Measurements from ENCODE around the gene GABBR2. TPM values are rescaled to one million over a fixed set of nuclear protein-coding genes. Genes with fewer than 3 reads are reported as not detected.

Gene GABBR2
- total and polyA plus RNA-seq, 2 of the 8 experiments (the other 6 are each of a cell fraction or from before 2014, with no cell fraction given) = 0.50 to 1.2 TPM

GRCh38 chr9:98413084-98413483, 295.7 kb downstream of the GABBR2 start:
- Histone ChIP-seq H4K91ac (replicated peaks; ENCODE audit: insufficient read length, low read length) (no peak overlapping the region), H3K4ac (replicated peaks; ENCODE audit: insufficient read length, low read depth, low read length) (no peak overlapping the region), H2BK120ac (replicated peaks; ENCODE audit: low read depth, low read length) (no peak overlapping the region), H3K18ac (ENCODE audit: extremely low read depth, low read length) (no peak overlapping the region), H3K23ac (ENCODE audit: insufficient read length) (no peak overlapping the region), H2BK20ac (ENCODE audit: low read length) (no peak overlapping the region), H3K9me3 (ENCODE audit: insufficient read depth in 2 of 2, low read depth in 1 of 2, low read length in 1 of 2) (no peaks in the 10 kb centered on the region), H3K14ac (ENCODE audit: insufficient read length) (no peak overlapping the region), H2AK5ac (ENCODE audit: low read depth, low read length) (no peak overlapping the region), H3K79me2 (ENCODE audit: control insufficient read depth in 1 of 2, insufficient read depth in 2 of 2, low read length in 2 of 2) (no peaks in the 10 kb centered on the region), H3K23me2 (ENCODE audit: low read depth, low read length) (no peaks in the 10 kb centered on the region), H2BK5ac (ENCODE audit: low read depth, low read length) (no peak overlapping the region), H3K9ac (replicated peaks in 1 of 4; ENCODE audit: extremely low read depth in 1 of 4, low read depth in 3 of 4, low read length in 3 of 4) (no peak overlapping the region), H3K36me3 (ENCODE audit: control insufficient read depth in 2 of 4, insufficient read depth in 4 of 4, low read length in 3 of 4) (no peaks in the 10 kb centered on the region), H2BK12ac (ENCODE audit: low read depth, low read length) (no peak overlapping the region), H3K27me3 (replicated peaks in 1 of 4; ENCODE audit: control insufficient read depth in 3 of 4, extremely low read depth in 1 of 4, insufficient read depth in 3 of 4, low read length in 3 of 4) (no peaks in the 10 kb centered on the region), H3K4me3 (ENCODE audit: extremely low read depth in 1 of 4, insufficient read depth in 2 of 4, low read depth in 3 of 4, low read length in 4 of 4) (0 out of 8 replicates have a peak overlapping the region, but pooled peaks of 1 of the 4 experiments have one; percentile 28), H2BK15ac (ENCODE audit: low read length) (no peak overlapping the region), H4K5ac (ENCODE audit: insufficient read length, low read depth, low read length) (no peak overlapping the region), H3K4me1 (replicated peaks in 1 of 4; ENCODE audit: control insufficient read depth in 3 of 4, insufficient read depth in 4 of 4, low read length in 3 of 4) (peaks cover 0 to 7% (median 3%) of the 10 kb centered on the region in 4 experiments; a peak in 5 of 7 replicates), H4K20me1 (replicated peaks in 1 of 2; ENCODE audit: control insufficient read depth in 1 of 2, insufficient read depth in 2 of 2, low read length in 2 of 2) (no peaks in the 10 kb centered on the region), H3K56ac (replicated peaks; ENCODE audit: insufficient read length, low read depth, low read length) (no peak overlapping the region), H2AFZ (ENCODE audit: low read length) (no peak overlapping the region), H3K27ac (ENCODE audit: low read depth, low read length) (no peak overlapping the region), H3K4me2 (ENCODE audit: insufficient read depth in 1 of 2, low read depth in 2 of 2, low read length in 2 of 2) (no peak overlapping the region), H3K79me1 (ENCODE audit: low read depth, low read length) (no peaks in the 10 kb centered on the region), H4K8ac (ENCODE audit: extremely low read depth, insufficient read depth, low read length) (no peak overlapping the region)
- FAIRE-seq (no peak), DNase-seq (ENCODE audit: low read depth in 1 of 2, low spot score in 2 of 2) (no peak)
- POLR2A ChIA-PET (ENCODE audit: partially characterized antibody) = no interaction called here
- CTCF ChIA-PET (ENCODE audit: partially characterized antibody) = interaction anchor here (0.6 to 2.3 kb wide), 2 partner anchors 34 to 98 kb away, joined by 4 to 10 read pairs; no protein-coding TSS in a partner anchor
- WGBS, 2 experiments (ENCODE audit: extremely low coverage in 1 of 2, insufficient coverage in 1 of 2, insufficient read length in 1 of 2, insufficient replicate concordance in 2 of 2, low coverage in 1 of 2, low lambda C conversion rate in 2 of 2, missing lambda C conversion rate in 1 of 2) = 82% methylated on average over 1 of the region's 1 CpG; no CpG with 5 or more reads in 1 of the 2 experiments
- TF ChIP-seq RAD21 (IDR thresholded peaks at IDR 0.05 in 1 of 2, conservative IDR thresholded peaks at IDR 0.05 in 1 of 2; ENCODE audit: low read depth in 2 of 2, low read length in 2 of 2) (no peak), CBX5 (IDR thresholded peaks at IDR 0.05; ENCODE audit: low read depth, low read length) (no peak), RXRA (IDR thresholded peaks at IDR 0.05; ENCODE audit: insufficient read depth, low read depth, low read length) (no peak)

All from H1 (cell line).